Esophagus muscularis mucosa (tissue), 4 donors: ENCODE data around the gene IP6K3. TPM values are rescaled to one million over a fixed set of nuclear protein-coding genes. Genes with fewer than 3 reads are reported as not detected.

ENCODE experiments used
- DNase-seq: peaks from one replicate; pipeline ENCODE4 v3.0.0-alpha.2; 2017; ENCODE audit errors: extremely low spot score
- H3K27ac ChIP-seq, 4 donors: fragments of 200-600 bp; sonication (generic); replicated peaks in 1 of 4; 1 replicate in 3 of 4; 2 replicates in 1 of 4; pipeline ENCODE4 v1.5.1; 2016 to 2019; ENCODE audit warnings: mild to moderate bottlenecking in 1 of 4
- H3K27me3 ChIP-seq, 4 donors: fragments of 200-600 bp; sonication (generic); one replicate each; pipeline versions ENCODE4 v1.5.1 to v1.6.0; 2016 to 2019
- H3K36me3 ChIP-seq, 4 donors: fragments of 200-600 bp; sonication (generic); one replicate each; pipeline ENCODE4 v1.5.1; 2016 to 2019
- H3K4me1 ChIP-seq, 4 donors: fragments of 200-600 bp; sonication (generic); one replicate each; pipeline ENCODE4 v1.5.1; 2016 to 2019
- H3K4me3 ChIP-seq, 4 donors: fragments of 200-600 bp; sonication (generic); 1 replicate in 2 of 4; 2 replicates in 2 of 4; pipeline ENCODE4 v1.5.1; 2016 to 2019; ENCODE audit warnings: mild to moderate bottlenecking in 4 of 4, moderate library complexity in 1 of 4
- H3K9me3 ChIP-seq, 4 donors: fragments of 200-600 bp; sonication (generic); 1 replicate in 3 of 4; 2 replicates in 1 of 4; pipeline ENCODE4 v1.5.1; 2016 to 2019
- EP300 ChIP-seq: sonication (generic); formaldehyde crosslinking; IDR thresholded peaks from one replicate; pipeline ENCODE4 v1.6.1; 2017; ENCODE audit warnings: antibody characterized with exemption
- POLR2A ChIP-seq: fragments of 450-650 bp; IDR thresholded peaks from one replicate; pipeline ENCODE4 v1.6.1; 2017; ENCODE audit warnings: antibody characterized with exemption, moderate library complexity, mild to moderate bottlenecking, low read depth
- POLR2AphosphoS5 ChIP-seq, 2 donors: sonication (generic); formaldehyde crosslinking; IDR thresholded peaks; one replicate each; pipeline ENCODE4 v1.6.1; 2017; ENCODE audit warnings: antibody characterized with exemption in 2 of 2
- WGBS: methylation state at CpG from one replicate; pipeline ENCODE4 v1.1.5; 2018; 5-methylcytosine and 5-hydroxymethylcytosine counted together
- intact Hi-C: fragments of 100-400 bp; cut with DNase I; formaldehyde crosslinking; loops from one replicate; pipeline ENCODE4 v1.15.1; 2023
- total RNA-seq, 4 donors: library from RNA; depleted of rRNA; stranded (reverse); fragments of >200 nt; gene quantifications; one replicate each; pipeline versions ENCODE4 v1.1.0 to v1.2.1, GENCODE V29; 2016
- TF ChIP-seq, protein P1 (sequence below), 3 experiments: fragments of 200-600 bp in 2 of 3; fragments of 450-650 bp in 1 of 3; sonication (generic) in 2 of 3; IDR thresholded peaks; one replicate each; pipeline ENCODE4 v1.5.1; 2017 to 2019; ENCODE audit warnings: antibody characterized with exemption in 3 of 3, mild to moderate bottlenecking in 2 of 3, moderate library complexity in 1 of 3

Gene IP6K3
- total RNA-seq, 4 donors from 2014 or later: 1.2 to 2.8 (median 1.7) TPM

- DNase-seq: no peak
- TF ChIP-seq EP300: no peak
- TF ChIP-seq, protein P1, sequence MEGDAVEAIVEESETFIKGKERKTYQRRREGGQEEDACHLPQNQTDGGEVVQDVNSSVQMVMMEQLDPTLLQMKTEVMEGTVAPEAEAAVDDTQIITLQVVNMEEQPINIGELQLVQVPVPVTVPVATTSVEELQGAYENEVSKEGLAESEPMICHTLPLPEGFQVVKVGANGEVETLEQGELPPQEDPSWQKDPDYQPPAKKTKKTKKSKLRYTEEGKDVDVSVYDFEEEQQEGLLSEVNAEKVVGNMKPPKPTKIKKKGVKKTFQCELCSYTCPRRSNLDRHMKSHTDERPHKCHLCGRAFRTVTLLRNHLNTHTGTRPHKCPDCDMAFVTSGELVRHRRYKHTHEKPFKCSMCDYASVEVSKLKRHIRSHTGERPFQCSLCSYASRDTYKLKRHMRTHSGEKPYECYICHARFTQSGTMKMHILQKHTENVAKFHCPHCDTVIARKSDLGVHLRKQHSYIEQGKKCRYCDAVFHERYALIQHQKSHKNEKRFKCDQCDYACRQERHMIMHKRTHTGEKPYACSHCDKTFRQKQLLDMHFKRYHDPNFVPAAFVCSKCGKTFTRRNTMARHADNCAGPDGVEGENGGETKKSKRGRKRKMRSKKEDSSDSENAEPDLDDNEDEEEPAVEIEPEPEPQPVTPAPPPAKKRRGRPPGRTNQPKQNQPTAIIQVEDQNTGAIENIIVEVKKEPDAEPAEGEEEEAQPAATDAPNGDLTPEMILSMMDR (IDR thresholded peaks at IDR 0.05): peak; percentile 65 to 81 (median 70)
- no peak for TF ChIP-seq POLR2A
- no peak overlapping the region for H3K27ac ChIP-seq
- peaks cover 0 to 6% (median 0%) of the 10 kb centered on the region in 4 donors for H3K27me3 ChIP-seq
- intact Hi-C loops: loop anchor here (5.0 kb wide), 1 partner anchor 389 kb away; no protein-coding TSS in a partner anchor
- WGBS: 34% methylated on average over 7 of the region's 7 CpGs
- H3K9me3 ChIP-seq: peaks cover 0 to 8% (median 0%) of the 10 kb centered on the region in 4 donors
- peaks cover 15 to 18% (median 18%) of the 10 kb centered on the region in 4 donors for H3K36me3 ChIP-seq
- H3K4me3 ChIP-seq: no peak overlapping the region
- peaks cover 23 to 45% (median 43%) of the 10 kb centered on the region in 4 donors for H3K4me1 ChIP-seq
Observed at GRCh38 chr6:33768644-33769120, 22.0 kb upstream of the IP6K3 start.

- TF ChIP-seq EP300 (no peak), POLR2AphosphoS5 (IDR thresholded peaks at IDR 0.05) (no peak), POLR2A (no peak)
- TF ChIP-seq, protein P1 (IDR thresholded peaks at IDR 0.05): no peak
- 69% methylated on average over 9 of the region's 11 CpGs for WGBS
- no peak overlapping the region for H3K4me3 ChIP-seq
- H3K4me1 ChIP-seq: peaks cover 21 to 39% (median 36%) of the 10 kb centered on the region in 4 donors
- peaks cover 0 to 8% (median 0%) of the 10 kb centered on the region in 4 donors for H3K9me3 ChIP-seq
- intact Hi-C loops: loop anchor here (5.0 kb wide), 1 partner anchor 390 kb away; no protein-coding TSS in a partner anchor
- peaks cover 0 to 8% (median 0%) of the 10 kb centered on the region in 4 donors for H3K27me3 ChIP-seq
- peaks cover under 1 to 3% (median 3%) of the 10 kb centered on the region in 4 donors for H3K36me3 ChIP-seq
- no peak for DNase-seq
- H3K27ac ChIP-seq: no peak overlapping the region
Observed at GRCh38 chr6:33766921-33767907, 20.5 kb upstream of the IP6K3 start.

GRCh38 chr6:33765368-33765767, 18.7 kb upstream of the IP6K3 start:
- Histone ChIP-seq H3K27me3 (peaks cover 0 to 8% (median 0%) of the 10 kb centered on the region in 4 donors), H3K27ac (no peak overlapping the region), H3K4me1 (peaks cover 16 to 24% (median 23%) of the 10 kb centered on the region in 4 donors), H3K4me3 (no peak overlapping the region), H3K9me3 (peaks cover 0 to 8% (median 0%) of the 10 kb centered on the region in 4 donors), H3K36me3 (no peaks in the 10 kb centered on the region)
- 90% methylated on average over 6 of the region's 9 CpGs for WGBS
- no peak for TF ChIP-seq POLR2AphosphoS5 (IDR thresholded peaks at IDR 0.05)
- TF ChIP-seq EP300: no peak
- TF ChIP-seq, protein P1 (IDR thresholded peaks at IDR 0.05): no peak
- intact Hi-C loops: loop anchor here (5.0 kb wide), 1 partner anchor 392 kb away; no protein-coding TSS in a partner anchor
- no peak for DNase-seq

GRCh38 chr6:33764036-33764435, 17.3 kb upstream of the IP6K3 start:
- no peak for DNase-seq
- Histone ChIP-seq H3K4me1 (peaks cover 11 to 14% (median 12%) of the 10 kb centered on the region in 4 donors), H3K36me3 (no peaks in the 10 kb centered on the region), H3K4me3 (no peak overlapping the region), H3K9me3 (peaks cover 0 to 8% (median 0%) of the 10 kb centered on the region in 4 donors), H3K27me3 (peaks cover 0 to 5% (median 0%) of the 10 kb centered on the region in 4 donors), H3K27ac (no peak overlapping the region)
- no peak for TF ChIP-seq EP300
- TF ChIP-seq POLR2AphosphoS5 (IDR thresholded peaks at IDR 0.05): no peak
- TF ChIP-seq POLR2A: no peak
- TF ChIP-seq, protein P1 (IDR thresholded peaks at IDR 0.05): no peak
- WGBS: 76% methylated on average over 2 of the region's 2 CpGs
- intact Hi-C loops: no loop called here
